DOHH2 (cell line): ENCODE data around the gene SLC6A2.

Experiments
- CTCF ChIP-seq: fragments of 200-600 bp; sonication (generic); IDR thresholded peaks from one replicate; pipeline ENCODE4 v1.5.1; 2014; ENCODE audit warnings: antibody characterized with exemption, mild to moderate bottlenecking, low read depth, low read length; ENCODE audit not compliant: poor library complexity, severe bottlenecking
- EZH2phosphoT487 ChIP-seq: fragments of 200-600 bp; sonication (generic); IDR thresholded peaks from 2 replicates; pipeline ENCODE4 v1.6.1; 2017; ENCODE audit warnings: borderline replicate concordance, mild to moderate bottlenecking, antibody characterized with exemption, low read length, moderate library complexity, mixed read lengths

GRCh38 chr16:55691771-55692170, 36.0 kb downstream of the SLC6A2 start:
- TF ChIP-seq CTCF = no peak
- TF ChIP-seq EZH2phosphoT487 = no peak
